ENCODE measurements around the gene GPSM3.

DNA sequence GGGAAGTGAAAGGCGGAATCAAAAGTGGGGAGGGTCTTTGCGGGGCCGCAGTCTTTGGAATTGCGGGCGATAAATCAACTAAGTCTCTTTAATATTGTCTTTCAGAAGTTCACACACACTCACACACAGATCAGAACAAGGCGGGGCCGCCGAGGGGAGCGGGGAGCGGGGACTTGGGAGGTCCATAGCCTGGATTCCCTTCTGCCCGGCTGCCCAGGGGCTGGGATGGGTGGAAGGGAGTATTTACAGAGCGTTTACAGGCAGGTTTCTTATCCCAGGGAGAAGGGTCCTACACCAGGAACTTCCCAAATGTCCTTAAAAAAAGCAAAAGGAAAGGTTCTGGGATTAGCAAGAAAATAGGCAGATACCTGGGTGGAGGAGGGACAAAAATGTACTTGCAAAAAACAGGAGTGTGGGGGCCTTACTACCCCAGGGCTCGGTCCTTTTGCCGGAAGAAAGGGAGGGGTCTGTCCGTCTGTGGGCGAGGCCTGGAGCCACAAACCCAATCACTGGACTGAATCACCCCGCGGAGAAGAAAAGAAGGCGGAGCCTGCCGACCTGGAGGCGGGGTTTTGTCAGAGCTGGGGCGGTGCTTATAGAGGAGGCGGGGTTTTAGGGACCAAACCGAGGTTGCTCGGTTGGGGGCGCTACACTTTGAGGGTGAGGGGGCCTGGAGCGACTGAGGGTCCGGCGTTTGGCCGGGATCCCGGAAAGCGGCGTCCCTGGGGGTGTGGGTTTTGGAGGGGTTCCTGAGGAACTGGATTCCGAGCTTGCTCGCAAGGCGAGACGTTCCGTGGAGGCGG lies 44.0 kb downstream of the GPSM3 start:
- TF ChIP-seq, protein P1, sequence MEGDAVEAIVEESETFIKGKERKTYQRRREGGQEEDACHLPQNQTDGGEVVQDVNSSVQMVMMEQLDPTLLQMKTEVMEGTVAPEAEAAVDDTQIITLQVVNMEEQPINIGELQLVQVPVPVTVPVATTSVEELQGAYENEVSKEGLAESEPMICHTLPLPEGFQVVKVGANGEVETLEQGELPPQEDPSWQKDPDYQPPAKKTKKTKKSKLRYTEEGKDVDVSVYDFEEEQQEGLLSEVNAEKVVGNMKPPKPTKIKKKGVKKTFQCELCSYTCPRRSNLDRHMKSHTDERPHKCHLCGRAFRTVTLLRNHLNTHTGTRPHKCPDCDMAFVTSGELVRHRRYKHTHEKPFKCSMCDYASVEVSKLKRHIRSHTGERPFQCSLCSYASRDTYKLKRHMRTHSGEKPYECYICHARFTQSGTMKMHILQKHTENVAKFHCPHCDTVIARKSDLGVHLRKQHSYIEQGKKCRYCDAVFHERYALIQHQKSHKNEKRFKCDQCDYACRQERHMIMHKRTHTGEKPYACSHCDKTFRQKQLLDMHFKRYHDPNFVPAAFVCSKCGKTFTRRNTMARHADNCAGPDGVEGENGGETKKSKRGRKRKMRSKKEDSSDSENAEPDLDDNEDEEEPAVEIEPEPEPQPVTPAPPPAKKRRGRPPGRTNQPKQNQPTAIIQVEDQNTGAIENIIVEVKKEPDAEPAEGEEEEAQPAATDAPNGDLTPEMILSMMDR (IDR thresholded peaks at IDR 0.05; ENCODE audit: low read depth, low read length, missing input control), result no peak
- TF ChIP-seq, protein P2, sequence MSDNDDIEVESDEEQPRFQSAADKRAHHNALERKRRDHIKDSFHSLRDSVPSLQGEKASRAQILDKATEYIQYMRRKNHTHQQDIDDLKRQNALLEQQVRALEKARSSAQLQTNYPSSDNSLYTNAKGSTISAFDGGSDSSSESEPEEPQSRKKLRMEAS (IDR thresholded peaks at IDR 0.05), result no peak

Measured in liver (tissue), 2 donors.